Right ventricle myocardium superior (tissue), 1 donor: ENCODE measurements around the gene ZNF296. TPM values are rescaled to one million over a fixed set of nuclear protein-coding genes. Genes with fewer than 3 reads are reported as not detected.

Source experiments
- ATAC-seq: fragments of 200-7000 bp; cut with Tn5 transposase; one replicate; pipeline ENCODE4 v1.9.1; 2020; ENCODE audit warnings: mild to moderate bottlenecking; ENCODE audit not compliant: poor library complexity
- DNase-seq: peaks from one replicate; pipeline ENCODE4 v3.0.0-alpha.2; 2020
- intact Hi-C: fragments of 100-400 bp; cut with DNase I; formaldehyde crosslinking; loops from one replicate; pipeline ENCODE4 v1.11.2; 2022
- total RNA-seq: library from RNA; stranded (reverse); fragmentation: NEBNext Ultra II Directional; extraction: Animal tissue kit (Norgen Biotek cat#: 25700); gene quantifications from one replicate; pipeline ENCODE4 v1.2.1, GENCODE V29; 2021
- donor health status: DM: no; HTN: yes; CAD: no; lungs with severe emphysema.

The ZNF296 gene
- total RNA-seq, 1 donor from 2014 or later: 0.32 TPM

GRCh38 chr19:45040059-45040771 lies 36.1 kb downstream of the ZNF296 start:
- DNase-seq: no peak
- intact Hi-C loops: no loop called here
- no peak for ATAC-seq

- peak; percentile 95 for DNase-seq
- peak; percentile 99 for ATAC-seq
These were observed 37.1 kb downstream of the ZNF296 start, which contains the start of gene CLASRP for GRCh38 chr19:45038931-45039893. Gene CLASRP (plus strand): TSS chr19:45039045. CDS start chr19:45040213, 1,168 bp downstream.

GRCh38 chr19:45037393-45038169 lies 38.7 kb downstream of the ZNF296 start:
- ATAC-seq (no peak), DNase-seq (no peak)
- intact Hi-C loops: no loop called here

More at GRCh38 chr19:45038931-45039893, 37.1 kb downstream of the ZNF296 start, which contains the start of gene CLASRP:
- intact Hi-C loops: no loop called here

GRCh38 chr19:45035755-45036154 lies 40.5 kb downstream of the ZNF296 start:
- intact Hi-C loops: no loop called here

GRCh38 chr19:45032421-45032820 lies 43.9 kb downstream of the ZNF296 start:
- ATAC-seq: no peak
- intact Hi-C loops: no loop called here
- DNase-seq: no peak

More at GRCh38 chr19:45035755-45036154, 40.5 kb downstream of the ZNF296 start:
- ATAC-seq (no peak), DNase-seq (no peak)

GRCh38 chr19:45030825-45031224 lies 45.5 kb downstream of the ZNF296 start:
- no peak for DNase-seq
- intact Hi-C loops: no loop called here
- ATAC-seq: no peak

- ATAC-seq: no peak
- intact Hi-C loops: no loop called here
These were observed 48.9 kb downstream of the ZNF296 start for GRCh38 chr19:45027371-45027770.

GRCh38 chr19:45025264-45025663 lies 51.0 kb downstream of the ZNF296 start:
- intact Hi-C loops: no loop called here
- DNase-seq: no peak
- no peak for ATAC-seq

More at GRCh38 chr19:45027371-45027770, 48.9 kb downstream of the ZNF296 start:
- no peak for DNase-seq

GRCh38 chr19:45023048-45023447 lies 53.2 kb downstream of the ZNF296 start:
- intact Hi-C loops: no loop called here
- no peak for ATAC-seq

GRCh38 chr19:45021971-45022370 lies 54.3 kb downstream of the ZNF296 start:
- no peak for ATAC-seq
- intact Hi-C loops: no loop called here
- DNase-seq: no peak

More at GRCh38 chr19:45023048-45023447, 53.2 kb downstream of the ZNF296 start:
- no peak for DNase-seq

Other genes with a start within 250 kb of the ZNF296 start
- 36.9 TPM for gene NECTIN2, start 230.2 kb downstream of the ZNF296 start, total RNA-seq
- gene TOMM40, start 185.2 kb downstream of the ZNF296 start, total RNA-seq: 48.9 TPM
- gene APOE, start 170.7 kb downstream of the ZNF296 start, total RNA-seq: 13.6 TPM
- 1.00 TPM for gene APOC1, start 161.9 kb downstream of the ZNF296 start, total RNA-seq
- gene APOC4, start 134.2 kb downstream of the ZNF296 start, total RNA-seq: not detected
- gene APOC2, start 130.4 kb downstream of the ZNF296 start, total RNA-seq: not detected
- 89.7 TPM for gene CLPTM1, start 121.1 kb downstream of the ZNF296 start, total RNA-seq
- 2.9 TPM for gene RELB, start 75.0 kb downstream of the ZNF296 start, total RNA-seq
- 31.7 TPM for gene CLASRP, start 37.4 kb downstream of the ZNF296 start, total RNA-seq
- 14.7 TPM for gene GEMIN7, start 2.8 kb upstream of the ZNF296 start, total RNA-seq
- 13.7 TPM for gene PPP1R37, start 16.7 kb upstream of the ZNF296 start, total RNA-seq
- not detected for gene NKPD1, start 84.5 kb upstream of the ZNF296 start, total RNA-seq
- gene TRAPPC6A, start 101.8 kb upstream of the ZNF296 start, total RNA-seq: 15.0 TPM
- 3.6 TPM for gene BLOC1S3, start 102.3 kb upstream of the ZNF296 start, total RNA-seq
- 1.3 TPM for gene EXOC3L2, start 168.9 kb upstream of the ZNF296 start, total RNA-seq
- gene MARK4, start 174.8 kb upstream of the ZNF296 start, total RNA-seq: 19.7 TPM
- 6,434 TPM for gene CKM, start 246.4 kb upstream of the ZNF296 start, total RNA-seq